Hindlimb muscle (tissue), 1 donor: Measurements from ENCODE around the gene SLC25A21. TPM values are rescaled to one million over a fixed set of nuclear protein-coding genes. Genes with fewer than 3 reads are reported as not detected.

Experiments
- DNase-seq: peaks from one replicate; pipeline ENCODE4 v3.0.0-alpha.2; 2013
- polyA plus RNA-seq: library from polyadenylated mRNA; unstranded; fragments of 120-200 nt; gene quantifications from one replicate; pipeline ENCODE4 v1.2.1, GENCODE V29; 2013; ENCODE audit not compliant: insufficient read length

The SLC25A21 gene
- polyA plus RNA-seq, 1 donor = 1.5 TPM

DNA sequence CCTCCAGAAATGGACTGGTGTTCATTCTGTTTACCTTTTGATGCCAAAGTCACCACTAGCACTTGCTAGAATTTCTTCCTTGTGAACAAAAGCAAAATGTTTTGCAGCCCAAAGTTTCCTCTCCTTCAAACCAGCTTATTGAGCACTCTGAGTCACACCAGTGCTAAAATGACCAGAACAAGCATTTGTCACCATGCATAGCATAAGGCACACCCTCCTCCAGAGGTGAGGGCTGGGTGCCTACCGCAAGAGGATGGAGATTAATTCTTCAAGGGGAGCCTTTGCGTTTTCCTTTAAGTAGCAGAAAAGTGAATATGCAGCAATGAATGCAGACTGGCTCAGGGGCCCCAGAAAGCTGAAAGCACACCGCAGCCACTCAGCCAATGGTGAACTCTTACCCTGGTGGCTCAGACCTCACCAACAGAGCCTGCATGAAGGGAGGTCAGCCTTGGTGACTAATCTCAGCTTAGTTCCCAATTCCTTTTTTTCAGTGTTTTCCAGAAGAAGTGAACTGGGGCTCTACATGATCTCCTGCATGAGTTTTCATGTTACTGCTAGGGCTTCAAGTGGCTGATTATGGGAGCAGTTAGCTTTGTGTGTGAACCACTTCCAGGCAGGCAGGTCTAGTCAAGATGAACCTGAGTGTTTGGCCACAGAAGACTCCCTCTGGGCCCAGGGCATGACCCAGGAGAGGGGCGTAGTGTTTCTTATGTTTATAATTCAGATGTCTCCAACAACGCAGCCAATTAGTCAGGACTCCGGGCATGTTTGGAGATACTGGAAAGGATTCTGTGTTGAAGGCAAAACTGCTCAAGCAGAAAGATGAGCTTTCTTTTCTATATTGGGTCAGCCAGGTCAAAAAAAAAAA lies 414.4 kb downstream of the SLC25A21 start:
- DNase-seq = no peak

DNA sequence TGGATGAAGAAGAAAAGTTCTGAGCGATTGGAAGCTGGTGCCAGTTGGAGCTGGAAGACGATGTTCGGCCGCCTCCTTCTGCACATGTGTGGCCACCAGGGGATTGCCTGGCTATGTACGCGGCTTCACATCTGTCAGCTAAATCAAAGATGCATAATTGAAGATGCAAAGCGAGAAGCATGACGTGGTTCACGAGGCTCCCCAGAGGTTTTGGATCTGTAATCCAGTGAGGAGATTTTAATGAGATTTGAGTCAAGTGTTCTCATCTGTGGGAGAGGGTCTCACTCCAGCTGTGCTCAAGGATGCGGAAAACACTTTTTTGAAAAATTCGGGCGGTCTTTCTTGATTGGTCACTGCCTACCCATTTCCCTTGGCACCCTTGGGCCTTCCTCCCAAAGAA lies 416.2 kb downstream of the SLC25A21 start:
- DNase-seq = no peak

DNA sequence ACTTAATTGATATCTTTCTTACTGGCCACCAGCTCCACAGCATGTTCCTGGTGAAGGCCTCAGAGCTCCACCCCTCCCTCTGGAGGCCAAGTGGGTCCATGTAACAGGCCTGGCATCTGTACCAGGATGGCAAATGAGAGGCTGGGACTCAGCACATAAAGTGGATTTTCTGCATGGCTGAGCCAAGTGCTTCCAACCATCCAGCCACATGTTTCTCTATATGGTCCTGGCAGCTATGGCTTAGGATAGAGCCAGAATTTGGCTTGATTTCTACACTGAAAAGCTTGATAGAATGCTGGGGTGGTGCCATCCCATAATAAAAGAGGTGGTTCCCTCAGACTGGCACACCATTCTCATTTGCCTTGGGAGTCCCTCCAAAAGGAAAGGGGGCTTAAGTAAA lies 416.6 kb downstream of the SLC25A21 start:
- DNase-seq = no peak

DNA sequence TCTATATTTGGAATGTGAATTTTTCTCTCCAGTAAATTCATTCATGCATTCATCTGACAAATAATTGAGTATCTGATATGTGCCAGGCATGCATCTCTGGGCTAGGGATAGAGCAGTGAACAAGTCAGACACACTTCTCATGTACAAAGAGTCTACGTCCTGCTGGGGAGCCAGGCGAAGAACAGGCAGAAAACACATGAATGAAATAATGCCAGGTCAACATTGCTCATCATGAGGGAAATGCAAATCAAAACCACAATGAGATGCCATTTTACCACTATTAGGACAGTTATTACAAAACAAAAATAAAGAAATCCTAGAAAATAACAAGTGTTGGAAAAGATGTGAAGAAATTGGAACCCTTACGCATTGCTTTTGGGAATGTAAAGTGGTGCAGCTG lies 420.5 kb downstream of the SLC25A21 start:
- no peak for DNase-seq

DNA sequence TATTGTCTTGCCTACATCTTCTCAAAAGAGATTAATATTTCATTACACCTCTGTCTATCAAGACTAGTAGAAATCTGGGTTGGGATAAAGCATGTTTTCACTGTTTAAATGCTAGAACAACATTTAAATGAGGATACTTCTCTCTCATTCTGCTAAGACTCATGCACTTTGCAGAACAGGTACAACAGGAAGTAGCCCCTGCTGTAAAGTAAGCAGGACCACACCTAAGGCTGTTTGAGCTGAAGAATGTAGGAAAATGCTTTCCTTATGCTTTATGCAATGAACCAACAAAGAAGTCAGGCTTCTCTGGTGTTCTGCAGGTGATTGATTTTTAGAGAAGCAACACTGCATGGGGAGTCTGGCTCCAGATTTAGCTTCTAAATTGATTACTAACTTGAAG lies 421.3 kb downstream of the SLC25A21 start:
- DNase-seq = no peak

DNA sequence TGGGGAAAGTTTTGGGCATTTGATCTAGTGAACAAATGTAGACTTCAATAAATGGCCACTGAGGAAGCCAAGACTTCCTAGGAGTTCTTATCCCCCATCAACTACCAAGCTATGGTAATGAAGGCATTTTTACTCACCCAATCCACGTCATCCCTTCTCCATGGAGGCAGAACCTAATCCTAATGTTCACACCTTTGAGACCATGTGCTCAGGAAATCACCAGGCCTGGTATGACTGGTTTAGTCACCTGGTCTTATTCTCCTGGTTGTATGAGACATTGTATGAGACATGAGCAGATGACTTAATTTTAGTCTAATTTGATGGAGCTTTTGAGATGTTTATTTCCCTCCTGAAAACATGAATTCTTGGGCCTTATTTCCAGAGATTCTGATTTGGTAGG lies 422.2 kb downstream of the SLC25A21 start:
- no peak for DNase-seq

DNA sequence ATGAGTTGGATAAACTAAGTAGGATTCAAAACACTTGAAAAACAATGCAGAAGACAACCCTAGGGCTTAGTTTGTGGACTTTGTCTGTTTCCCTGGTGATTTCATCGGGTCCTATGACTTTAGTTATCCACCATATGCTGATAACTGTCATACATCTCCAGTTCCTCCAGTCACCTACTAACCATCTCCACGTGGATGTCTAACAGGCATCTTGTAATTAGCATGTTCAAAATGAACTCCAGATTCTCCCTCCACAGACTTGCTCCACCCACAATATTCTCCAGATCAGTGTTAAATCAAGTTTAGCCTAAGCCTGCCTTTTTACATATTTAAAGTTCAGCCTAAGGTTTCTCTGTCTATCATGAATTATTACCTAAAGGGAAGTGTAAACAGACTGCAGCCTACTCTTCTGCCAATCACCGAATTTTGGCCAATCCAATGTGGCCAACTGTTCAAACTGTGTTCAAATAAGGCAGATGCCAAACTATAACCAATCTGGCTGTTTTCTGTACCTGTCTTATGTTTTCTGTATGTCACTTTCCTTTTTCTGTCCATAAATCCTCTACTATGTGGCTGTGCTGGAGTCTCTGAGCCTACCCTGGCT lies 423.7 kb downstream of the SLC25A21 start:
- no peak for DNase-seq

DNA sequence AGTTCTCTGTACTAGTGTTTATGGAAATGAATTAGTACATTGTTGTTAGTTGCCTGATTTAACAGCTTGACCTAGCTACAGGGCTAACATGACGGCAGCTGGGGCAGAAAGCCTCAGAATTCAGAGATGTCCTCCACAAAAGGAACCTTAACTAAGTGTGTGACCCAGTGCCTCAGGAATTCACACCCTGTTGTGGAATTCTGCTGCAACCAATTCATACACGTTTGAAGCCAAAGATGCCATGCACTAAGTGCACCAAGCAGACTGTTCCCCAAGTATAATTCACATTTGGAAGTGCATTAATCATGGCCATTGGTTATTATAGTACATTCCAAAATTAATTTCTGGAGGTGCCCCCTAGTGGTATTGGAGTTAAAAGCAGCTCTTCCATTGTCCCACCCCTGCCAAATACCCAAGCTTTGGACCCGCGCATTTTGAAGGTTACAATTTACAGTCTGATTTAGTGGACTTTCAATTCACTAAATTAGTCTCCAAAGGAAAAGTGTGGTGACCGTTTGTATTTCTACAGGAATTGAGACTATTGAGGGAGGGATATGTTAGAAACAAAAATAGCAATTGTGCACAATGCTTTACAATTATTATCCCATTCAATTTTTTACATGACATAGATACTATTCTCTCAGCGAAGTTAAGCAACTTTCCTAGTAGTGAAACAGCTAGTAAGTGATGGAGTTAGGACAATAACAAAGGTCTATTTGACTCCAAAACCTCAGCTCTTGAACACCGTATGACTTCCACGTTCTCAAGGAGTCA lies 424.8 kb downstream of the SLC25A21 start:
- no peak for DNase-seq

DNA sequence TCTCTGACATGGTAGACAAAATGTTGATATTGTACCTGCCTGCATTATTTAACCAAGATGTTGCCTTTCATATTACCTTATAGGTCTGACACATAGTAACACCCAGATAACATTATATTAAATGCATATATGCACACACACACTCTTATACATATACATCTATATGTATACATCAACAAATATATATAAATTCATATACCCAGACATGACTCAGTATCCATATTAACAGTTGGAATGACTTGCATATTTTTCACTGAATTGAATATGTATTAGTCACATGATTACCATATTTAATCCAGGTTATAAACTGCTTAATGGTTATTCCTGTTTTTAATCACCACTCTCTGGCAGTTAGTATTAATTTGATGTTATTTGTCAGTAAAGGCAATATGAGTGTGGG lies 425.5 kb downstream of the SLC25A21 start:
- DNase-seq = no peak

DNA sequence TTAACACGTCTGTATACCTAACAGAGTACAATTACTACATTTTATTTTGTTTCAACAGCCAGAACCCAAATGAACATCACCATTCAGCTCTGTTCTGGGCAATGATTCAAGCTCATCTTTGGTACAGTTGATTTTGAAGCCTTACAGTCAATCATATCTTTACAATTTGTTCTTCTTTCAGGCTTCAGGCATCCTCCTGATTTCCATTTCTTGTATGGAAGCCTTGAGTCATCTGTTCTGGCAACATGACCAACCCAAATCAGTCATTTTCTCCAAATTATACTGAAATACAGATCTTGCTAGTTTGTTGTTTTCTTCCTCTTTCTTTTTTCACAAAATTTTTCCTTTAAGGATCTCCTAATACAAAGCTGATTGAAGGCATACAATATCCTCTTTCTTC lies 430.5 kb downstream of the SLC25A21 start:
- no peak for DNase-seq

DNA sequence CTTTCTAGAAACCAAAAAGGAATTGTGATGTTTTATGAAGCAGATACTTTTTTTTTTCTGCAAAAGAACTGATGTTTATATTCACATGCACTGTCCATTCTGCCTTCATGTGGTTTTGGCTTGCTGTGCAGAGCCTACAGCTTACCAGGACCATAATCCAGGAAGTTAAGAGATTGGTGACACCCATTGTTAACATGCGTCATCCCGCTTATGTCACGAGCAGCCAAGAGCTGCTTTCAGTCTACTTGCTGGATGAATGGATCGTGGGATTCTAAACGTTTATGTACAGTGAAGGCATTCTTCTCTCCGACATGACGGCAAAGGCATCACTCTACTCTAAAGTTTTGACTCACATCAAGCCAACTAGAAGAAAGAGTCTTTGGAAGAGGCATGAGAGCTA lies 434.1 kb downstream of the SLC25A21 start:
- no peak for DNase-seq

DNA sequence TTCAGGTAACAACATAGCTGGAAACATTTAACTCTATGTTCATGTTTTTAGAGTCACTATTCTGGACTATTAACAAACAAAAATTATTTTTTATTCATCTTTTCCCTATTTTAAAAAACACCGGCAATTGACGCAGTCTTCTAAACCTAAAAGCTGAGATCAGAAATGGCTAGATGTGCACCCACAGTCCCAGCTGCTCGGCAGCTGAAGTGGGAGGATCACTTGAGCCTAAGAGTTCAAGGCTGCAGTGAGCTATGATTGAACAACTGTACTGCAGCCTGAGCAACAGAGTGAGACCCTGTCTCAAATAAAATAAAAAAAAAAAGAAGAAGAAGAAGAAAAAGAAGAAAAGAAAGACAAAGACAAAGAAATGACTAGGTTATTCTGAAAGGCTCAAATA lies 446.3 kb downstream of the SLC25A21 start:
- DNase-seq = no peak

DNA sequence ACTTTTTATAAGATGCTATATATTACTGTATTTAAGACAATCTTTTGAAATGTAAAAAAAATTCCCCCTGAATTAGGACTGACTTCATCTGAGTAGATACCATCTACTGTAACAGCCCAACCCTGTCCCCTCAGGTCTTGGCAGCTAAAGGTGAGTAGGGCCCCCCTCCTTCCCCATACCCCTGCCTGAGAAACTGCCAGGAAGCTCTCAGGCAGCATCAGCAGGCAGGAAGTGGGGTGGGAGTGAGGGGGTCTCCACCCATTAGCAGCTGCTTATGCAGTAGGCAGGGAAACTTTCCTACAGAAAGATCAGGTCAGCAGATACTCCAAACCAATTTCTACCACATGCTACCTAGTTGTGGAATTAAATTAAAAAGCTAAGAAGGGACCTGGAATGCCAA lies 448.2 kb downstream of the SLC25A21 start:
- DNase-seq = no peak

DNA sequence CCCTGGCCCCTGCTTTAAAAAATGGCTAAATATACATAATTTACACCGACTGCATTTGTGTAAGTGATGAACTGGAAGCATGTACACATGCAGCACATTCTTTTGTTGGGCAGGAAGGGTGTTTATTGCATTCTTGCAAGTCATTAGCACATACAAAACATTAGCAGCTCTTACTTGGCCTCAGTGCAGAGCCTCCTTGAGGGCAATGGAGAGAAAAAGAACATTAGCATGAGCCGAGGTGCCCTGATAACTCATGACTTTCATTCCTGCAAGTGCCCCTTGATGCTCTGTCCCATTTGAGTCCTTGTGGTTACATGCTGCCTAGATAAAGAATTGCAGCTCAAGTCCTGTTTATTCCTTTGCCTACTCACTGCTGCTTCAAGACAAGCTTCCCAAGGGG lies 448.9 kb downstream of the SLC25A21 start:
- no peak for DNase-seq

DNA sequence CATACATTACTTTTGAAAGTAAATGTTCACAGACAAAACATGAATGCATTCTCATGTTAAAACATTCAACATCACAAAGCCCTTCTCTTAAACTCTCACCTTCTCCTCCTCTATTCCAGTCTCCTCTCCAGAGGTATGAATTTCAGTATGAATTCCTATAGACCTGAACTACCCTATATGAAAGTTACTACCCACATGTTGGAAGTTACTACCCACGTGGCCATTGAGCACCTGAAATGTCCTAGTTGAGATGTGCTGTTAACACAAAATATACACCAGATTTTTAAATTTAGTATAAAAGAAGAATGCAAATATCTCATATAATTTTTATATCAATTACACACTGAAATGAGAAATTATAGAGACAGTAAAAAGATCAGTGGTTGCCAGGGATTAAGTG lies 450.5 kb downstream of the SLC25A21 start:
- no peak for DNase-seq

DNA sequence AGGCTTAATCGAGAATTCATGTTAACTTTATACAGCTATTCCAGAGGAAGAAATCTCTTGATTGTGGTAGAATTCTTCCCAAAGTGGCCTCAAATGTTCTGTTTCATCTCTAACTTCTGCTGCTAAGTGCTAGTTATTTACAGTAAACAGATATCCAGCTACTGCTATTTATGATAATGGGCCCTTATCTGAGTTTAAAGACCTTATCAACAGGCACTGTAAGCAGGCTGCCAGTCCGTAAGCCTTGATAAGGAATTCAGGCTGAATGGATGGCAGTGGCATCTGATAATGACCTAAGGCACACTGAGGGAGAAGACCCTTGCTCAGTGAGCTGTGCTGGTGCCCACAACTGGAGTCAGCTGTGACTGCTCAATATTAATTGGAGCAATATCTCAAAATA lies 451.7 kb downstream of the SLC25A21 start:
- no peak for DNase-seq

DNA sequence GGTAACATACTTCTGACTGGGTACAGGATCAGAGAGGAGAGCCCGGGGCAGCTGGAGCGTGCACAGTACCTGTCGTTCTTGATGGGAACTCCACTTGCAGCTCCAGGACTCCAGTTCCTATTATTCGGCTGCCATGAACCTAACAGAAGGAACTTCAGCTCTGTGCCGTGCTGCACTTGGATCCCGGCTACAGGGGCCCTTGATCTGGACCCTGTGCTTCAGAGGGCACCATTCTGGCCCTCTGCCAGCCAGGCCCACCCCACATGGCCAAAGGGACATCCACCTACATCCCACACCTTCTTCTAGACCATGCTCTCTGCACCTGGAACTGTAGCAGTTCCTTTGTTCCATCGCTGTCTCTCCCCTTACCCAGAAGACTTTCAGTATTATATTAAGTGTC lies 452.6 kb downstream of the SLC25A21 start:
- DNase-seq = no peak

DNA sequence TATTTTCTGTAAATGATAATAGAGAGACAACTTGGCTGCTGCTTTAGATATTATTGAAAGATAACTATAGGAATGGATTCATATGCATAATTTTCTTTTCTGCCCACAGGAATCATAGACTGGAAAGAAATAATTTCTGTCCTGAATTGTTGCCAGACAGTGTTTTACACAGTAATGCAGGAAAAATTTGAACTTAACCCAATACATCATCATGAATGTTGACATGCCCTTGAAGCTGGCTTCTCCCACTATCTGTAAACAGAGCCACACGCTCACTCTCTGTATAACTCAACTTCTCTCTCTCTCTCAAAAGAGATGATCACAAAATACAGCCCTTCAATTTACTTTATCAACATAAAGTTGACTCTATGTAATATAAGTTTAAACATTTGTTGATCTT lies 454.2 kb downstream of the SLC25A21 start:
- no peak for DNase-seq

DNA sequence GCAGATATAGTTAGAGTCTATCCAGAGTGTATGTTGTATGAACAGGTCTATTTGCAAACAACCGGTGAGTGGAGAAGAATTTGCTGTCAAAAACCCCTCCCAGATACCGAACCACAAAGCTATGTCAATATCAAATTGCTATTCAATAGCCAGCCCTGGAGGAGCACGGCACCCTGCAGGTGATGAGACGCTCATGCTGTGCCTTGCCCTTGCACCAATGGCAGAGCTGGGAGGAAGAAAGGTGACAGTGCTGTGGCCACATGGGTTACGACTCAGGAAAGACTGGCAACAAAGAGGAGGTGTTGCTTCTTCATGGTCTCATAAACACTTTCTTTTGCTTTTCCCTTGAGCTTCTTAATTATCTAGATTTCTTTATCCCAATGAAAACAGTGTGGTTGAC lies 455.0 kb downstream of the SLC25A21 start:
- DNase-seq = no peak

DNA sequence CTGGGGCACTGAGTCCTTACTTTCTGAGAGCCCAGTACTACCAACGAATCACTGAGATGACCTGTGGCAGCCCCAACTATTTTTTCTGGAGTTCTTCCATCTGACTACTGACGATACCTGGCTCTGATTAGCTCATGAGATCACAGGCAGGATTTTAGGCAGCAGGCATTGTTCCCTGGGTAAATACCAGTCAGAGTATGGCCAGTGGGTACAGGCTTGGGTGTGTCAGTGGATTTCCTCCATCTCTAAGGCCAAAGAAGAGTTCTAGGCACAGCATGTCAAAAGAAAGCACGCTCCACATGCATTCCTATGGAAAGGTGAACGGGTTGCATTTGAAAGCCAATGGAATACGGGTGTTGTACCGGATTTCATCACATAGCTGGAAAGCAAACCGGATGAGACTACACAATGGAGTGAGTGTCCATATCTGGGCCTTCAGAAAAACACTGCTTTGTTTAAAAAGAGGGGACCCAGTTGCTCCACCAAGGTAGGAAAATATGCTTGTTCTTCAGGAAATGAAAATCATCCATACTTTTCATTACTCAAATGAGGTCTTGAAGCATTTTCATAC lies 455.7 kb downstream of the SLC25A21 start:
- no peak for DNase-seq

DNA sequence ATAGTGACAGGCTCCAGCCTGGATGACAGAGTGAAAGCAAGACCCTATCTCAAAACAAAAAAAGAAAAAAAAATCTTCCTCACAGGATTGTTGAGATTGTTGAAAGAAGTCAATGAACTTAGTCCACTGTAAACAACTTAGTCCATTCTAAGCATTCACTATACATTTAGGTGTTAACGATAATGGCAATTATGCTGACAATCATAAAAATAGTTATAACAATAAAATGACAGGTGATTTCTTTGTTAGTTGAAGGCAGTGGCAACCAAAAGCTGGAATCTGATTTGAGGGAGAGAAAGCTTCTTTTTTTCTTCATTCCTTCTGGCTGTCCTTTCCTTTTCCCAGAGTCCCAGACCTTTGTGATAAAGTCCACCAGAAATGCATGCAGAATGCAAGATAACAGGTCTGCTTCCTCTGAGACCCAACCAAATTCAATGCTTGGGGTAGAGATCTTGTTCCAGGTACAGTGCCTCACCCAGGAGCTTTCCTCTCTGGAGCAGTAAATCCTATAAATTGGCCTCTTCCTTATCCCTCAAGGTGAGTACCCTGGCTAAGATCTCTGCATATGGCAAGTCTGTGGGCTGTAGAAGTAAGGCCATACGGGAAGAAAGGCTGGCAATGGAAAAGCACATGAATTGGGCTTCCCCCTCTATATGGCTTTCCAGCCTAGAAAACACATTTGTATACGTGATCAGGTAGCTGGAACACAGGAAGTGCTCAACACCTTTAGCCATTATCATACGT lies 458.3 kb downstream of the SLC25A21 start:
- no peak for DNase-seq

DNA sequence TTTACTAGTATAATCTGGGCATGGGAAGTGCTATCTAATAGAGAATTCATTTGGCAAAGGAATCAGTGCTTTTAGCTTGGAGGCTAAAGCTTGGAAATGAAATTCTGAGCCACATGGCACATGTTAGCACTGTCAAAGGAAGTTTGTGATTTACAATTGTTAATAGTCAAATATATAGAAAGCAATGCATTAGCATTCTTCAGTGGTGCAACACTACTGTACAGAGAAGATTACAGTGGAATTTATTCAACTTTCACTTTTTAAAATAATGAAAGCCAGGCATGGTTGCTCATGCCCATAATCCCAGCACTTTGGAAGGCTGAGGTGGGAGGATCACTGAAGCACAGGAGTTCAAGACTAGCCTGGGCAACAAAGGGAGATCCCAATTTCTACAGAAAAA lies 464.8 kb downstream of the SLC25A21 start:
- no peak for DNase-seq

DNA sequence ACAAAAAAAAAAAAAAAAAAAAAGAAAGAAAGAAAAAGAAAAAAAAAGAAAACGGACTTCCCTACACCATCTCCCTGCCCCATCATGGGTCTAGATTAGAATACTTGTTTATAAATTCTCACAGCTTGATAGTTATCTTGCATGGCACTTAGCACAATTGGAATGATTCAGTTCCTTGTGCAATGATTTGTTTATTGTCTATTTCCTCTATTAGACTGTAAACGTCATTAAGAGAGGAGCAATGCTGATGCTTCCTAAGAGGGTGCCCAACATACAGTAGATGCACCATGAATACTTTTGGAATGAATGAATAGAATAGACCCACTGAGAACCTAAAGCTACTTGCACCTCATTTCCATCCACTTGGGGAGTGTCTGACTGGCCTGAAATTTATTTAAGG lies 469.9 kb downstream of the SLC25A21 start:
- DNase-seq = no peak
